Neural cell (in vitro differentiated cells): ENCODE results near the gene FCRL6.

Experiments
- MXI1 ChIP-seq: fragments of 450-650 bp; conservative IDR thresholded peaks from 2 replicates; pipeline ENCODE4 v1.6.1; 2014; ENCODE audit warnings: antibody characterized with exemption, mild to moderate bottlenecking; ENCODE audit not compliant: poor library complexity, severe bottlenecking
- RAD21 ChIP-seq: fragments of 450-650 bp; conservative IDR thresholded peaks from 2 replicates; pipeline ENCODE4 v1.6.1; 2014; ENCODE audit warnings: antibody characterized with exemption, mild to moderate bottlenecking, moderate library complexity
- TF ChIP-seq, protein P1 (sequence below): fragments of 450-650 bp; IDR thresholded peaks from 2 replicates; pipeline ENCODE4 v1.5.1; 2014; ENCODE audit warnings: antibody characterized with exemption, mild to moderate bottlenecking, moderate library complexity; ENCODE audit not compliant: poor library complexity, severe bottlenecking

DNA sequence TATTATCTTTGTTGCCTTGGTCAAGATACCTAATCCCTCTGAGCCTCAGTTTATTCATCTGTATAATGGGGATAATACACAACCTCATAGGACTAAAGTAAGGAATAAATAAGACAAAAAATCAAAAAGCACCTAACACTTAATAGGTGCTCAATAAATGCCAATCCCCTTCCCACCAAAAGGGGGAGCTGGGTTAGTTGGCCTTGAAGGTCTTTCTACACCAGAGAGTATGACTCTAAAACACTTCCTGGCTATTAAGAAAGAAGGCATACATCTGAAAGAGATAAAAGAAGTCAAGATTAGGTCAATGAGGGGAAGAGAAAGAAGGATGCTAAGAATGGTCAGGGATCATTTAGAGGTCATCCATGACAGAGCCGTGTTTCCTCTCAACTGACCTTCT lies 49.2 kb downstream of the FCRL6 start:
- TF ChIP-seq, protein P1, sequence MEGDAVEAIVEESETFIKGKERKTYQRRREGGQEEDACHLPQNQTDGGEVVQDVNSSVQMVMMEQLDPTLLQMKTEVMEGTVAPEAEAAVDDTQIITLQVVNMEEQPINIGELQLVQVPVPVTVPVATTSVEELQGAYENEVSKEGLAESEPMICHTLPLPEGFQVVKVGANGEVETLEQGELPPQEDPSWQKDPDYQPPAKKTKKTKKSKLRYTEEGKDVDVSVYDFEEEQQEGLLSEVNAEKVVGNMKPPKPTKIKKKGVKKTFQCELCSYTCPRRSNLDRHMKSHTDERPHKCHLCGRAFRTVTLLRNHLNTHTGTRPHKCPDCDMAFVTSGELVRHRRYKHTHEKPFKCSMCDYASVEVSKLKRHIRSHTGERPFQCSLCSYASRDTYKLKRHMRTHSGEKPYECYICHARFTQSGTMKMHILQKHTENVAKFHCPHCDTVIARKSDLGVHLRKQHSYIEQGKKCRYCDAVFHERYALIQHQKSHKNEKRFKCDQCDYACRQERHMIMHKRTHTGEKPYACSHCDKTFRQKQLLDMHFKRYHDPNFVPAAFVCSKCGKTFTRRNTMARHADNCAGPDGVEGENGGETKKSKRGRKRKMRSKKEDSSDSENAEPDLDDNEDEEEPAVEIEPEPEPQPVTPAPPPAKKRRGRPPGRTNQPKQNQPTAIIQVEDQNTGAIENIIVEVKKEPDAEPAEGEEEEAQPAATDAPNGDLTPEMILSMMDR: no peak
- TF ChIP-seq MXI1: no peak
- no peak for TF ChIP-seq RAD21
